ENCODE measurements around the gene C1QTNF12. TPM values are rescaled to one million over a fixed set of nuclear protein-coding genes. Genes with fewer than 3 reads are reported as not detected.

C1QTNF12 gene
- total and polyA plus RNA-seq, 4 donors, result 1.2 to 3.0 (median 2.0) TPM

DNA sequence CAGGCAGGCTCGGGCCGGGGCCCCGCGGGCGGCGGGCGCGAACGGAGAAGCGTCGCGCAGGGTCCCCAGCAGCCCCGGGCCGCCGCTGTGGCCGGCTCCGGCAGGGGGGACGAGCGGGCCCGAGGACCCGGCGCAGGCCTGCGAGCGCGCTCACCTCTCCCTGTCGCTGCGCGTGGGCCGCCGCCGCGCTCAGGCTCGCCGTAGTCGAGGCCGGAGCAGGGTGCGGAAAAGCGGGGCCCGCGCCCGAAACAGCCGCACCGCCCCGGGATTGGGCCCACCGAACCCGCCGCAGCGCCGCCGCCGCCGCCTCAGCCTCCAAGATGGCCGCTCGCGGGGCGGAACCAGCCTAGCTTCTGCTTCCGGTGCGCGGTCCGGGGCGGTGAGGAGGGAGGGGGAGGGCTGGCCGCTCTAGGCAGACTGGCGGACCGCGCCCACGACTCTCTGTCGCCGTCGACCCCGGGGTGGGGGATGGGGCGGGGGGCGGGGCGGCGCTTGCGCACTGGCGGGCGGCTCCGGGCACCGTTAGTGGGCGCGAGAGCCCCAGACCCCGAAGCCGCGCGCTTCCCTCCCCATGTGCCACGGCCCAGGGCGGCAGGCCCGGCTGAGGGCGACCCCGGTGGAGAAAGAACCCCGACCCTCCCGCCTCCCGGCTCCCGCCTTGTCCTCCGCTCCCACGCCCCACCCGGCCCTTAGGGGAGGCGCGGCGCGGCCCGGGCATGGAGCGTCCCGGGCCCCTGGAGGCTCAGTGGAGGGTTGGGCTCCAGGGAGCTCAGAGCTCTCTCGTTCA, 27.2 kb upstream of the C1QTNF12 start, which contains the start of gene UBE2J2:
TSS of gene UBE2J2 (minus strand) at position 343 of the 787 bp plus-strand sequence. CDS start 5,862 bp downstream, outside the sequence.
- peak within 1 kb of the TSS; percentile 93 for H3K4me3 ChIP-seq
- peak; percentile 92 to 96 (median 96) for DNase-seq
- H3K9ac ChIP-seq (ENCODE audit: insufficient read depth in 1 of 2, low read length in 2 of 2), result peak within 1 kb of the TSS; percentile 3 to 71
- TF ChIP-seq, protein P1, sequence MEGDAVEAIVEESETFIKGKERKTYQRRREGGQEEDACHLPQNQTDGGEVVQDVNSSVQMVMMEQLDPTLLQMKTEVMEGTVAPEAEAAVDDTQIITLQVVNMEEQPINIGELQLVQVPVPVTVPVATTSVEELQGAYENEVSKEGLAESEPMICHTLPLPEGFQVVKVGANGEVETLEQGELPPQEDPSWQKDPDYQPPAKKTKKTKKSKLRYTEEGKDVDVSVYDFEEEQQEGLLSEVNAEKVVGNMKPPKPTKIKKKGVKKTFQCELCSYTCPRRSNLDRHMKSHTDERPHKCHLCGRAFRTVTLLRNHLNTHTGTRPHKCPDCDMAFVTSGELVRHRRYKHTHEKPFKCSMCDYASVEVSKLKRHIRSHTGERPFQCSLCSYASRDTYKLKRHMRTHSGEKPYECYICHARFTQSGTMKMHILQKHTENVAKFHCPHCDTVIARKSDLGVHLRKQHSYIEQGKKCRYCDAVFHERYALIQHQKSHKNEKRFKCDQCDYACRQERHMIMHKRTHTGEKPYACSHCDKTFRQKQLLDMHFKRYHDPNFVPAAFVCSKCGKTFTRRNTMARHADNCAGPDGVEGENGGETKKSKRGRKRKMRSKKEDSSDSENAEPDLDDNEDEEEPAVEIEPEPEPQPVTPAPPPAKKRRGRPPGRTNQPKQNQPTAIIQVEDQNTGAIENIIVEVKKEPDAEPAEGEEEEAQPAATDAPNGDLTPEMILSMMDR (IDR thresholded peaks at IDR 0.05; ENCODE audit: control extremely low read depth, extremely low read depth), result no peak
- H3K9me3 ChIP-seq (ENCODE audit: control insufficient read depth in 4 of 4, insufficient read depth in 3 of 4, low read length in 3 of 4), result no peaks in the 10 kb centered on the region
- peak; percentile 99 for ATAC-seq (ENCODE audit: insufficient read depth, low FRiP score)
- H3K27me3 ChIP-seq (ENCODE audit: control insufficient read depth in 3 of 3, insufficient read depth in 3 of 3, low read length in 2 of 3), result no peaks in the 10 kb centered on the region
- peaks cover 0 to 5% (median under 1%) of the 10 kb centered on the region in 4 donors for H3K36me3 ChIP-seq (ENCODE audit: control insufficient read depth in 4 of 4, insufficient read depth in 4 of 4, low read length in 4 of 4)
- 0% methylated on average over 47 to 105 of the region's 105 CpGs for WGBS, 2 donors
- peaks cover 11 to 31% (median 17%) of the 10 kb centered on the region in 5 donors for H3K4me1 ChIP-seq (ENCODE audit: control insufficient read depth in 5 of 5, insufficient read depth in 5 of 5, low read length in 5 of 5)
- H3K27ac ChIP-seq (ENCODE audit: low read depth in 1 of 2, low read length in 1 of 2), result peak within 1 kb of the TSS; percentile 85 to 91

GRCh38 chr1:1273209-1273511, 26.6 kb upstream of the C1QTNF12 start:
- 0% methylated on average over 31 of the region's 31 CpGs for WGBS, 2 donors
- ATAC-seq (ENCODE audit: insufficient read depth, low FRiP score) (no peak), DNase-seq (no peak)
- H3K9me3 ChIP-seq (ENCODE audit: control insufficient read depth in 4 of 4, insufficient read depth in 3 of 4, low read length in 3 of 4), result no peaks in the 10 kb centered on the region
- H3K9ac ChIP-seq (ENCODE audit: insufficient read depth in 1 of 2, low read length in 2 of 2), result peak overlapping the region; percentile 3 to 71
- H3K36me3 ChIP-seq (ENCODE audit: control insufficient read depth in 4 of 4, insufficient read depth in 4 of 4, low read length in 4 of 4), result peaks cover 0 to 5% (median 2%) of the 10 kb centered on the region in 4 donors
- TF ChIP-seq, protein P1 (IDR thresholded peaks at IDR 0.05; ENCODE audit: control extremely low read depth, extremely low read depth), result no peak
- H3K27ac ChIP-seq (ENCODE audit: low read depth in 1 of 2, low read length in 1 of 2), result peak overlapping the region; percentile 85 to 91
- no peaks in the 10 kb centered on the region for H3K27me3 ChIP-seq (ENCODE audit: control insufficient read depth in 3 of 3, insufficient read depth in 3 of 3, low read length in 2 of 3)
- peak overlapping the region; percentile 93 for H3K4me3 ChIP-seq
- peaks cover 11 to 31% (median 17%) of the 10 kb centered on the region in 5 donors for H3K4me1 ChIP-seq (ENCODE audit: control insufficient read depth in 5 of 5, insufficient read depth in 5 of 5, low read length in 5 of 5)

DNA sequence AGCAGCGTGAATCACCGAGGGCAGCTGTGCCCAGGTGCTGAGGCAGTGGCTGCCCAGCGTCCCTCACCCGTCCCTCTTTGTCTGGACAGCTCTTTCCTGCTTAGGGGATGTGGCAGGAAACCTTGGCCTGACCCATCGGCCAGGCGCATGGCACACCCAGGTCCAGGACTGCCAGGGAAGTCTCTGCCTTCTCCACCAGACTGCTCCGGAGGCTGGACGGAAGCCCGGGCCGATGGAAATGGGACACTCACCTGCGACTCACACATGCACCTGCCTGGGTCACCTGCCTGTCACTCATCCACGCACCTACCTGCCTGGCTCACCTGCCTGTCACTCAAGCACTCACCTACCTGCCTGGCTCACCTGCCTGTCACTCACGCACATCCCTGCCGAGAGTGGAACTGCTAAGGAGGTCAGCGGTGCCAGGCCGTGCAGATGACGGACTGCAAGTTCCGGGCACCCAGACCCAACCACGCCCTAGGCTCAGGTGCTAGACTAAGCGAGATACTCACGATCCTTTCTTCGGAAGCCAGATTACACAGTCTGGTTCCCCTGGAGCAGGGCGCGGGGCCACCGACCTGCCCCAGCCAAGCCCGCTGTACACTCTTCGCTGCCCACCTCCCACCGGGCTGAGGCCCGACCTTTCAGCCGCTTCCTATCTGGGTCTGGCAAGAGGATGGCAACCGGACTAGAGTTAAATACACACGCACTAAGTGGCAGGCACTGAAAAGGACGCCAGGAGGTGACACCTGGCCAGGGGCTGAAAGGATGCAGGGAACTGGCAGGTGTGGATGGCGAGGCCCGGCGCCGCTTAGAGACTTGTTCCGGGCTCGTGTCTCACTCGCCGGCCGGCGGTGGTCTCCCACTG, 26.1 kb upstream of the C1QTNF12 start:
- TF ChIP-seq, protein P1 (IDR thresholded peaks at IDR 0.05; ENCODE audit: control extremely low read depth, extremely low read depth), result no peak
- ATAC-seq (ENCODE audit: insufficient read depth, low FRiP score) (peak; percentile 20), DNase-seq (no peak)

More for the DNA sequence above, 26.1 kb upstream of the C1QTNF12 start:
- H3K4me3 ChIP-seq, result peak overlapping the region; percentile 93
- H3K4me1 ChIP-seq (ENCODE audit: control insufficient read depth in 5 of 5, insufficient read depth in 5 of 5, low read length in 5 of 5), result peaks cover 11 to 31% (median 17%) of the 10 kb centered on the region in 5 donors
- 28 to 43% methylated on average over 39 to 43 of the region's 43 CpGs for WGBS, 2 donors
- peak overlapping the region; percentile 3 to 71 for H3K9ac ChIP-seq (ENCODE audit: insufficient read depth in 1 of 2, low read length in 2 of 2)
- peak overlapping the region; percentile 85 to 91 for H3K27ac ChIP-seq (ENCODE audit: low read depth in 1 of 2, low read length in 1 of 2)
- H3K9me3 ChIP-seq (ENCODE audit: control insufficient read depth in 4 of 4, insufficient read depth in 3 of 4, low read length in 3 of 4), result no peaks in the 10 kb centered on the region
- H3K27me3 ChIP-seq (ENCODE audit: control insufficient read depth in 3 of 3, insufficient read depth in 3 of 3, low read length in 2 of 3), result no peaks in the 10 kb centered on the region
- H3K36me3 ChIP-seq (ENCODE audit: control insufficient read depth in 4 of 4, insufficient read depth in 4 of 4, low read length in 4 of 4), result peaks cover 0 to 6% (median 2%) of the 10 kb centered on the region in 4 donors

All from lung (tissue), 12 donors.